ENCODE data around the gene CKS2.

CKS2 gene

DNA sequence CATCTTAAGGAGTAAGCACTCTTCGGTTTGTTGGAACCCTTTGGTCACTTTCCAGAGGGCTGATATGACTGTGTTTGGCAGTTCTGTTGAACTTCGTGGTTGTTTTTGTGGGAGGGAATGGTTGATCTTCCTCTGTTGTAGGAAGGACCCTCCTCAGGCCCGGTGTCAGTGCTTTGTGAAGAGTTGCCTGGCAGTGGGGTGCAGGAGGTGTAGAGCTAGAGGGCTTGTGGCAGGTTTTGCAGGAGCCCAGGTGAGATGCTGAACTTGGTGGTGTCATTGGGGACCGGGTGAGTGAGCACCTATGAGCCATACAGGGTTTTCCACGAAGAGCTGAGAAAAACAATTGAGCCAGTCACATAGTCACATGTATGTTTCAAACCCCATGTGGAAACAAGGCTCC lies 34.5 kb downstream of the CKS2 start:
- DNase-seq (ENCODE audit: low read depth in 1 of 2, low spot score in 1 of 2) = no peak
- no peak for TF ChIP-seq JUND (IDR thresholded peaks at IDR 0.05; ENCODE audit: low read depth)
- in situ Hi-C loops (cut with HindIII; ENCODE audit: low pct_unique_long_range_greater_than_20kb, low sequenced_read_pairs) = no loop called here

GRCh38 chr9:89346696-89347095 lies 35.7 kb downstream of the CKS2 start:
- in situ Hi-C loops (cut with HindIII; ENCODE audit: low pct_unique_long_range_greater_than_20kb, low sequenced_read_pairs) = no loop called here
- DNase-seq (ENCODE audit: low read depth in 1 of 2, low spot score in 1 of 2) = no peak
- no peak for TF ChIP-seq JUND (IDR thresholded peaks at IDR 0.05; ENCODE audit: low read depth)

- DNase-seq (ENCODE audit: low read depth in 1 of 2, low spot score in 1 of 2) = no peak
- no peak for TF ChIP-seq JUND (IDR thresholded peaks at IDR 0.05; ENCODE audit: low read depth)
- in situ Hi-C loops (cut with HindIII; ENCODE audit: low pct_unique_long_range_greater_than_20kb, low sequenced_read_pairs) = no loop called here
These were observed 36.7 kb downstream of the CKS2 start for GRCh38 chr9:89347651-89348050.

DNA sequence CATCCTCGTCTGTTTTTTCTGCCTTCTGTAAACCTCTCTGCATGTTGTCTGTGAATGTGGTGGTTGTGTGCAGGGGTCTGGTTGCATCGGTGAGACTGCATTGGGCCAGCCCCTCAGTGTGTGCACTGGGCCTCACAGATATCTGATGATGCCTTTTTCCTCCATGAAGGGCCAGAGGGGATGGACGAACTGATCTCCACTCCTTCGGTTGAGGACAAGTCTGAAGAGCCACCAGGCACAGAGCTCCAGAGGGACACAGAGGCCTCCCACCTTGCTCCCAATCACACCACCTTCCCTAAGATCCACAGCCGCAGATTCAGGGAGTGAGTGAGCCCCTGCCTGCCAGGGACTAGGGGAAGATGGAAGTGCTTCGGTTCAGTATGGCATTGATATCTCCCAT lies 38.6 kb downstream of the CKS2 start:
- TF ChIP-seq JUND (IDR thresholded peaks at IDR 0.05; ENCODE audit: low read depth) = no peak
- in situ Hi-C loops (cut with HindIII; ENCODE audit: low pct_unique_long_range_greater_than_20kb, low sequenced_read_pairs) = no loop called here
- DNase-seq (ENCODE audit: low read depth in 1 of 2, low spot score in 1 of 2) = no peak

DNA sequence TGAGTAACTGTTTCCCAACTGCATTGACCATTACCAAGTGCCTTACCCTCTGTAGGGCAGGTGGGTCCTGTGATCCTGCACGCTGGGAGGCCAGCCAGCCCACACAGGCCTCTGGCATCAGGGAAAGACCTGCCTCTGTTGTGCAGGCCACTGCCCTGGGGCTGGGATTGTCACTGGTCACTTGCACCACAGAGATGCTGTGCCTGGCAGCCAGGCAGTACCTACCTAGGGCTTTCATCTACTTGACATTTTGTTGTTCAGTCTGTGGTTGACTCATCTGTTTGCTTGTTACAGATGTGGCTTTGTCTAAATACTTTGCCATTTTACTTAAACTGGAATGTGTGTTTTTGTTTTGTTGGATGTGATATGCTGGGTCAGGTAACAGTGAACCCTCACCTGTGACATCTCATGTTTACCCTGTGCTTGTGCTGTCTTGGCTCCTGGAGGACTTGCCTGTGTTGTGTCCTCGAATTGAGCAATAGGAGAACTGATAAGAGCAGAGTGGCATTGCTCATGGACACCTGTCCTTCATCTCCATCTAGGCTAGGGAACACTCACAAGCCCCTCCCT lies 40.1 kb downstream of the CKS2 start:
- DNase-seq (ENCODE audit: low read depth in 1 of 2, low spot score in 1 of 2) = no peak
- in situ Hi-C loops (cut with HindIII; ENCODE audit: low pct_unique_long_range_greater_than_20kb, low sequenced_read_pairs) = no loop called here
- TF ChIP-seq JUND (IDR thresholded peaks at IDR 0.05; ENCODE audit: low read depth) = no peak

- no peak for DNase-seq (ENCODE audit: low read depth in 1 of 2, low spot score in 1 of 2)
- in situ Hi-C loops (cut with HindIII; ENCODE audit: low pct_unique_long_range_greater_than_20kb, low sequenced_read_pairs) = no loop called here
- TF ChIP-seq JUND (IDR thresholded peaks at IDR 0.05; ENCODE audit: low read depth) = no peak
These were observed 40.7 kb downstream of the CKS2 start for GRCh38 chr9:89351584-89352300.

GRCh38 chr9:89352451-89352850 lies 41.5 kb downstream of the CKS2 start:
- DNase-seq (ENCODE audit: low read depth in 1 of 2, low spot score in 1 of 2) = no peak
- in situ Hi-C loops (cut with HindIII; ENCODE audit: low pct_unique_long_range_greater_than_20kb, low sequenced_read_pairs) = no loop called here
- TF ChIP-seq JUND (IDR thresholded peaks at IDR 0.05; ENCODE audit: low read depth) = no peak

- in situ Hi-C loops (cut with HindIII; ENCODE audit: low pct_unique_long_range_greater_than_20kb, low sequenced_read_pairs) = no loop called here
- DNase-seq (ENCODE audit: low read depth in 1 of 2, low spot score in 1 of 2) = no peak
- no peak for TF ChIP-seq JUND (IDR thresholded peaks at IDR 0.05; ENCODE audit: low read depth)
These were observed 42.1 kb downstream of the CKS2 start for GRCh38 chr9:89352874-89353649.

DNA sequence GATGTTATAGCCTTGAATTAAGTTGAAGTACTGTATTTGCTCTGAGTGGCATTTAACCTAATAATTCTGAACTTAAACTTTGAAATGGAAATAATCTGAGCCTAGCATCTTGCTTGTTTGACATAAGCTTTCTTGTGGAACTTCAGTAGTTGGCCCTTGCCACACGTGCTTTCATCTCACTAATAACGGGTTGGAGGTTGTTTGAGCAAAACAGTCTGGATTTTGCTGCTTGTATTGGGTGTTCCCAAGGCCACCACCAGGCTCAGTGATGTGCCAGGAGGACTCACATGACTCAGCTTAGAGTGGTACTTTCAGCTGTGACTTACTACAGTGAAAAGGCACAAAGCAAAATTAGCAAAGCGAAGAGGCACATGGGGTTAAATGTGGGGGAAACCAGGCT lies 43.0 kb downstream of the CKS2 start:
- TF ChIP-seq JUND (IDR thresholded peaks at IDR 0.05; ENCODE audit: low read depth) = no peak
- in situ Hi-C loops (cut with HindIII; ENCODE audit: low pct_unique_long_range_greater_than_20kb, low sequenced_read_pairs) = no loop called here
- no peak for DNase-seq (ENCODE audit: low read depth in 1 of 2, low spot score in 1 of 2)

DNA sequence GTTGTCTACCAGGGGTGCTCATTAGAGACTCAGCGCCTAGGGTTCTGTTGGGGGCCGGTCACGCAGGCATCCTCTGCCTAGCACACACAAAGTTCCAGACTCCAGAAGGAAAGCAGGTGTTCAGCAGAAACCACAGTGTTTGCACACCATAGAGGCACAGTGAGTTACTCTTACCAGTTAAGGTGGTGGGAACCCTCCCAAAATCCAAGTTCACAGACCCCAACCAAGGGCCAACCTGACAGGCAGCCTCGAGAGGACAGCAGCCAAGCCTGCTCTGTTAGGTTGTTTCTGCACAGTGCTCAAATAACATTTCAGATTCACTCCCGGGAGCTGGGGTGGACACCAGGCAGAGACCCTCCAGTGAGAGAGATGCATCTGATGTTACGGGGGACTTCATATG lies 43.5 kb downstream of the CKS2 start:
- in situ Hi-C loops (cut with HindIII; ENCODE audit: low pct_unique_long_range_greater_than_20kb, low sequenced_read_pairs) = no loop called here
- TF ChIP-seq JUND (IDR thresholded peaks at IDR 0.05; ENCODE audit: low read depth) = no peak
- no peak for DNase-seq (ENCODE audit: low read depth in 1 of 2, low spot score in 1 of 2)

GRCh38 chr9:89356782-89357181 lies 45.8 kb downstream of the CKS2 start:
- no peak for DNase-seq (ENCODE audit: low read depth in 1 of 2, low spot score in 1 of 2)
- TF ChIP-seq JUND (IDR thresholded peaks at IDR 0.05; ENCODE audit: low read depth) = no peak
- in situ Hi-C loops (cut with HindIII; ENCODE audit: low pct_unique_long_range_greater_than_20kb, low sequenced_read_pairs) = no loop called here

DNA sequence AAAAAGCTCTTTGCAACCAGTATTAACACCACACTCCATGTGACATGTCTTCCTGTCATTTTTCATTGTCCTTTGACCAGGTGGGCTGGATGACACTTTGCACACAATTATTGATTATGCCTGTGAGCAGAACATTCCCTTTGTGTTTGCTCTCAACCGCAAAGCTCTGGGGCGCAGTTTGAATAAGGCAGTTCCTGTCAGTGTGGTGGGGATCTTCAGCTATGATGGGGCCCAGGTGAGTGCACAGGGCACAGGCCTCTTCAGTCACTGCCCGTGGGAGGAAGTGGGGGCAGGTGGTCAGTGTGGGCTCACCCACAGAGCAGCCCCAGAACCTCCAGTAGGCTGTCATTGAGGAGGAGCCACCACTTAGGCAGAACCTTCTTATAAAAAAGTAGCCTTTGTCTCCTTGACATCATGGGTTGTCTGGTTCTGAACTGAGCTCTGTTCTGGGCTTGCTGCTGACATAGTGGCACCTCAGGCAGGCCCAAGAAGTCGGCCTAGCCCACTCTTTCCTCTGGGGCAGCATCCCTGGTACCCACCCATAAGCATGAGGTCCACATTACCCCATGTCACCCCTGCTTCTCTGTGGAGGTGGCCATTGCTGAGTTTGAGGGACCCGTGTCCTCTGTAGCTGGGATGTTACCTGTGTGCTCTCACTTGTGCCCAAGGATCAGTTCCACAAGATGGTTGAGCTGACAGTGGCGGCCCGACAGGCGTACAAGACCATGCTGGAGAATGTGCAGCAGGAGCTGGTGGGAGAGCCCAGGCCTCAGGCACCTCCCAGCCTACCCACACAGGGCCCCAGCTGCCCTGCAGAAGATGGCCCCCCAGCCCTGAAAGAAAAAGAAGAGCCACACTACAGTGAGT lies 46.6 kb downstream of the CKS2 start:
- in situ Hi-C loops (cut with HindIII; ENCODE audit: low pct_unique_long_range_greater_than_20kb, low sequenced_read_pairs) = no loop called here
- TF ChIP-seq JUND (IDR thresholded peaks at IDR 0.05; ENCODE audit: low read depth) = no peak
- DNase-seq (ENCODE audit: low read depth in 1 of 2, low spot score in 1 of 2) = no peak

Data from T47D (cell line).